ENCODE measurements around the gene LPIN3. TPM values are rescaled to one million over a fixed set of nuclear protein-coding genes. Genes with fewer than 3 reads are reported as not detected.

Gene LPIN3
- total and polyA plus RNA-seq, 7 donors, result 0.57 to 3.0 (median 1.5) TPM

DNA sequence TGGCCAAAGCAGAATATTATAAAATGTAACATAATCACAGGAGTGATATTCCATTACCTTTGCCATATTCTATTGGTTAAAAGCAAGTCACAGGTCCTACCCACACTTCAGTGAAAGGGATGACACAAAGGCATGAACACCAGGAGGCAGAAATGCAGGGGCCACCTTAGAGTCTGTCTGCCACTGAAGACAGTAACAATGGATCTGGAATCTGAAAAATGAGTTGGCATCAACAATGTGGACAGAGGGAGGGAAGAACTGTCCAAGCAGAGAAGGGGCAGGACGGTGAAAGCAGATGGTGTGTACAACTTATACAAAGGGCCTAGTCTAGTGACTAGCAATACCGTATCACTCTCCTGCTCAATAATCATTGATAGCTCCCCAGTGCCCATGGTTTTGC is 6.6 kb upstream of the LPIN3 start:
- H3K4me1 ChIP-seq, result peaks cover 15% of the 10 kb centered on the region
- H3K27ac ChIP-seq, result peak overlapping the region; percentile 53
- H3K9me3 ChIP-seq, result no peaks in the 10 kb centered on the region
- H3K4me3 ChIP-seq, result no peak overlapping the region
- ATAC-seq, result no peak
- 77 to 91% (median 82%) methylated on average over 2 of the region's 2 CpGs for WGBS, 3 donors
- no peaks in the 10 kb centered on the region for H3K27me3 ChIP-seq (ENCODE audit: insufficient read depth in 3 of 3, low read length in 2 of 3)
- TF ChIP-seq, protein P1, sequence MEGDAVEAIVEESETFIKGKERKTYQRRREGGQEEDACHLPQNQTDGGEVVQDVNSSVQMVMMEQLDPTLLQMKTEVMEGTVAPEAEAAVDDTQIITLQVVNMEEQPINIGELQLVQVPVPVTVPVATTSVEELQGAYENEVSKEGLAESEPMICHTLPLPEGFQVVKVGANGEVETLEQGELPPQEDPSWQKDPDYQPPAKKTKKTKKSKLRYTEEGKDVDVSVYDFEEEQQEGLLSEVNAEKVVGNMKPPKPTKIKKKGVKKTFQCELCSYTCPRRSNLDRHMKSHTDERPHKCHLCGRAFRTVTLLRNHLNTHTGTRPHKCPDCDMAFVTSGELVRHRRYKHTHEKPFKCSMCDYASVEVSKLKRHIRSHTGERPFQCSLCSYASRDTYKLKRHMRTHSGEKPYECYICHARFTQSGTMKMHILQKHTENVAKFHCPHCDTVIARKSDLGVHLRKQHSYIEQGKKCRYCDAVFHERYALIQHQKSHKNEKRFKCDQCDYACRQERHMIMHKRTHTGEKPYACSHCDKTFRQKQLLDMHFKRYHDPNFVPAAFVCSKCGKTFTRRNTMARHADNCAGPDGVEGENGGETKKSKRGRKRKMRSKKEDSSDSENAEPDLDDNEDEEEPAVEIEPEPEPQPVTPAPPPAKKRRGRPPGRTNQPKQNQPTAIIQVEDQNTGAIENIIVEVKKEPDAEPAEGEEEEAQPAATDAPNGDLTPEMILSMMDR (IDR thresholded peaks at IDR 0.05), result no peak
- DNase-seq, result no peak
- no peaks in the 10 kb centered on the region for H3K36me3 ChIP-seq (ENCODE audit: insufficient read depth in 1 of 2, low read depth in 1 of 2)
- intact Hi-C loops (cut with DNase I), result loop anchor here (5.0 to 10.0 kb wide), 2 partner anchors 102 to 369 kb away; no protein-coding TSS in a partner anchor

- Histone ChIP-seq H3K36me3 (ENCODE audit: insufficient read depth in 1 of 2, low read depth in 1 of 2) (no peaks in the 10 kb centered on the region), H3K9me3 (no peaks in the 10 kb centered on the region), H3K4me1 (peaks cover 14% of the 10 kb centered on the region), H3K27ac (peak overlapping the region; percentile 53), H3K4me3 (no peak overlapping the region), H3K27me3 (ENCODE audit: insufficient read depth in 3 of 3, low read length in 2 of 3) (no peaks in the 10 kb centered on the region)
- 76 to 88% (median 81%) methylated on average over 15 of the region's 15 CpGs for WGBS, 3 donors
- no peak for DNase-seq
- ATAC-seq, result no peak
- TF ChIP-seq, protein P1 (IDR thresholded peaks at IDR 0.05), result no peak
- intact Hi-C loops (cut with DNase I), result loop anchor here (5.0 to 10.0 kb wide), 2 partner anchors 102 to 370 kb away; no protein-coding TSS in a partner anchor
Measured at GRCh38 chr20:41334443-41335421, 5.9 kb upstream of the LPIN3 start.

DNA sequence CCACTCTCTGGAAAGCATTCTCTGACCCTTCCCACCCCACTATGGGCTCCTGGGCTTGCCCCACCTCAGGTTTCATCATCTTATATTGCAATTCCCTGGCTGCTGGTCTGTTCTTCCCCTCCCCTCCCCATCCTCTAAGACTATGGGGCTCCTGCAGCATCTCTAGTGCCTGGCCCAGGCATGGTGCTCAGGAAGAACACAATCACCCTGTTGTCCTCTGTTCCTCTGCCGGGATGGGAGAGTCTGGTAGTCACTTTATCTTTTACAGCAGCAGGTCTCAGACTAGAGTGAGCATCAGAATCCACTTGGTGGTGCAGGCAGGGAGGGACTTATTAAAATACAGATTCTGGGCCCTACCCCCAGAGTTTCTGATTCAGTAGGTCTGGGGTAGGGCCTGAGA is 5.0 kb upstream of the LPIN3 start:
- H3K27me3 ChIP-seq (ENCODE audit: insufficient read depth in 3 of 3, low read length in 2 of 3), result no peaks in the 10 kb centered on the region
- H3K27ac ChIP-seq, result no peak overlapping the region
- ATAC-seq (no peak), DNase-seq (no peak)
- no peaks in the 10 kb centered on the region for H3K9me3 ChIP-seq
- no peak overlapping the region for H3K4me3 ChIP-seq
- TF ChIP-seq, protein P1 (IDR thresholded peaks at IDR 0.05), result no peak
- 75 to 91% (median 83%) methylated on average over 1 of the region's 1 CpG for WGBS, 3 donors
- intact Hi-C loops (cut with DNase I), result loop anchor here in 1 of 2 donors (5.0 to 10.0 kb wide), 2 partner anchors 103 to 371 kb away; no protein-coding TSS in a partner anchor
- no peaks in the 10 kb centered on the region for H3K36me3 ChIP-seq (ENCODE audit: insufficient read depth in 1 of 2, low read depth in 1 of 2)
- peaks cover 11% of the 10 kb centered on the region for H3K4me1 ChIP-seq

GRCh38 chr20:41336711-41337492 is 3.7 kb upstream of the LPIN3 start:
- no peaks in the 10 kb centered on the region for H3K9me3 ChIP-seq
- no peaks in the 10 kb centered on the region for H3K36me3 ChIP-seq (ENCODE audit: insufficient read depth in 1 of 2, low read depth in 1 of 2)
- 45 to 62% (median 48%) methylated on average over 4 of the region's 4 CpGs for WGBS, 3 donors
- intact Hi-C loops (cut with DNase I), result loop anchor here in 1 of 2 donors (5.0 to 10.0 kb wide), 2 partner anchors 105 to 372 kb away; no protein-coding TSS in a partner anchor
- TF ChIP-seq, protein P1 (IDR thresholded peaks at IDR 0.05), result no peak
- DNase-seq (peak in 1 of 2 donors; percentile 72), ATAC-seq (peak in 3 of 4 donors; percentile 36 to 72 (median 49))
- peaks cover 11% of the 10 kb centered on the region for H3K4me1 ChIP-seq
- H3K27ac ChIP-seq, result no peak overlapping the region
- no peaks in the 10 kb centered on the region for H3K27me3 ChIP-seq (ENCODE audit: insufficient read depth in 3 of 3, low read length in 2 of 3)
- no peak overlapping the region for H3K4me3 ChIP-seq
